Measurements from ENCODE around the gene PSMG2. TPM values are rescaled to one million over a fixed set of nuclear protein-coding genes. Genes with fewer than 3 reads are reported as not detected.
A peak's percentile ranks its signal among the peaks of the same experiment; 100 is the strongest.

Gene PSMG2
- total RNA-seq, 2 donors from 2014 or later: 37.7 to 46.0 TPM

DNA sequence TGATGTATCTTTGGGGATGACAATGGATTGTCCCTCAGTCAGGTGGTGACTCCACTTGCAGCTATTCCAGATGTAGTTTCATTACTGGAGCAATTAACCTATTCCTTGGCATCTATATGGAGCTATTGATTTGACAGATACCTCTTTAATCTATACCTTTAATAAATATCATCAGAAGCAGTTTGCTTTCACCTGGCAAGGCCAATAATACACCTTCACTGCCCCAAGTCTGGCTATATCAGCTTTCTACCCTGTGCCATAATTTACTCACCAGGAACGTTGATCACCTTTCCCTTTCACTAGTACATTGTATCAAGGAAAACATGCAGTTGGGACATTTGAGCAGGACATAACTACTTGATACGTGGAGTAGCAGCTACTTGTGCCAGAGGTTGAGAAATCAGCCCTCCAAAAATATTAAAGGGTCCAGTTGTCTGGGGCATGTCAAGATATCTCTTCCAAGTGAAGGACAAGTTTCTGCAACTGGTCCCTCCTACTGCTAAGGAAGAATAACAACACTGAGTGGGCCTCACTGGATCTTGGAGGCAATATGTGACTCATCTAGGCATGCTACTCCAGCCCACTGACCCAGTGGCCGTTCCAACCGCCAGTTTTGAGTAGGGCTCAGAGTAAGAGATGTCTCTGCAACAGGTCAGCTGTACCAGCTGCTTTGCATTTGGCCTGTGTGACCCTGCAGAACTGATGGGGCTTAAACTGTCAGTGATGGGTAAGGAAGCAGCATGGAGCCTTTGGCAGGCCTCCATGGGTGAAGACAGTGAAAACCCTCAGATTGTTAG, 67.0 kb downstream of the PSMG2 start:
- TF ChIP-seq, protein P1, sequence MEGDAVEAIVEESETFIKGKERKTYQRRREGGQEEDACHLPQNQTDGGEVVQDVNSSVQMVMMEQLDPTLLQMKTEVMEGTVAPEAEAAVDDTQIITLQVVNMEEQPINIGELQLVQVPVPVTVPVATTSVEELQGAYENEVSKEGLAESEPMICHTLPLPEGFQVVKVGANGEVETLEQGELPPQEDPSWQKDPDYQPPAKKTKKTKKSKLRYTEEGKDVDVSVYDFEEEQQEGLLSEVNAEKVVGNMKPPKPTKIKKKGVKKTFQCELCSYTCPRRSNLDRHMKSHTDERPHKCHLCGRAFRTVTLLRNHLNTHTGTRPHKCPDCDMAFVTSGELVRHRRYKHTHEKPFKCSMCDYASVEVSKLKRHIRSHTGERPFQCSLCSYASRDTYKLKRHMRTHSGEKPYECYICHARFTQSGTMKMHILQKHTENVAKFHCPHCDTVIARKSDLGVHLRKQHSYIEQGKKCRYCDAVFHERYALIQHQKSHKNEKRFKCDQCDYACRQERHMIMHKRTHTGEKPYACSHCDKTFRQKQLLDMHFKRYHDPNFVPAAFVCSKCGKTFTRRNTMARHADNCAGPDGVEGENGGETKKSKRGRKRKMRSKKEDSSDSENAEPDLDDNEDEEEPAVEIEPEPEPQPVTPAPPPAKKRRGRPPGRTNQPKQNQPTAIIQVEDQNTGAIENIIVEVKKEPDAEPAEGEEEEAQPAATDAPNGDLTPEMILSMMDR (IDR thresholded peaks at IDR 0.05): no peak
- Histone ChIP-seq H3K4me1 (no peaks in the 10 kb centered on the region), H3K4me3 (no peak overlapping the region), H3K27me3 (no peaks in the 10 kb centered on the region), H3K27ac (no peak overlapping the region), H3K36me3 (no peaks in the 10 kb centered on the region), H3K9me3 (no peaks in the 10 kb centered on the region)
- DNase-seq (ENCODE audit: low spot score): no peak

DNA sequence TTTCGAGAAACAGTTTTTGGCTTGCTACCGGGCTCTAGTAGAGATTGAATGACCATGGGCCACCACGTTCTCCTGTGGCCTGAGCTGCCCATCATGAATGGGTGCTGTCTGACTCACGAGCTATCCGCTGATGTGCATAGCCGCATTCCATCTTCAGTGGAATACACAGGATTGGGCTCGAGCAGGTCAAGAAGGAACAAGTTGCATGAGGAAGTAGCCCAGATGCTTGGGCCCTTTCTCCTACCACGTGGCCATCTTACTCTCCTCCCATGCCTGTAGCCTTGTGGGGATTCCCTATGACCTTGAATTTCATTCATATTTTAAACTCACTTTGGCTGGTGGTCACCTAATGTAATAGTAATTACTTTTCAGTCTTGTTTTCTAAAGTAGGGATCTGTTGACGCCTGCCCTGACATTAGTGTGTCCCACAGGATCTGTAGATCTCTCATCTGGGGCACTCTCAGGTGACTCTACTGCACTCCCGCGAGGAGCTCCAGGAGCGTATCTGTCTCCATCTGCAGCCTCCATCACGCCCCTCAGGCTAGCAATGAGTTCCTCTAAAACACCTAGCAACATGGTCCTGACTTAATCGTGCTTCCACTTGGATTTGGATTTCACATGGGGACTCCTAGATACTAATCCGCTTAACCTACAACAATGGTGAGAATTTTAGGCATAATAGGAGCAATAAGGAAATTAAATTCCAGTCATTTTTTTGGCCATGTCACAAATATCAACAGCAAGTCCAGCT, 67.8 kb downstream of the PSMG2 start:
- TF ChIP-seq, protein P1 (IDR thresholded peaks at IDR 0.05): no peak
- H3K4me3 ChIP-seq: no peak overlapping the region
- H3K36me3 ChIP-seq: no peaks in the 10 kb centered on the region
- no peak for DNase-seq (ENCODE audit: low spot score)
- H3K9me3 ChIP-seq: no peaks in the 10 kb centered on the region
- H3K27me3 ChIP-seq: no peaks in the 10 kb centered on the region
- H3K27ac ChIP-seq: no peak overlapping the region
- no peaks in the 10 kb centered on the region for H3K4me1 ChIP-seq

DNA sequence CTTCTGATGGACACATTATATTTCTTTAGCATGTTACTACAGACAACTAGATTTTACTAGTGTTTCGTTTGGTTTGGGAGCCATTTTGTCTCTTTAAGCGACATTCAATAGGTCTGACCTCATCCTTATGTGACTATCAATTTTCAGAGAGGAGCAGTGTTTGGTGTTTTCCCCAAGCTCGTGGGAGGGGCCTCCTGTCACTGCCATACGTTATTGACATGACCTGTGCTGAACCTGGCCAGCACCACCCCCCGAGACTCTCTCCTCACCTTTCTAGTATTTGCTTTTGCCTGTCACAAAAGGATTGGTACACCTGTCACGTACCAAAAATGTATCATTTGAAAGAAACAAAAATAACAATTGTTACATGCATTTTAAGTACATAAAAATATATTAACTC, 69.3 kb downstream of the PSMG2 start:
- DNase-seq (ENCODE audit: low spot score): peak; percentile 26
- Histone ChIP-seq H3K27ac (no peak overlapping the region), H3K9me3 (no peaks in the 10 kb centered on the region), H3K36me3 (no peaks in the 10 kb centered on the region), H3K27me3 (no peaks in the 10 kb centered on the region), H3K4me1 (no peaks in the 10 kb centered on the region), H3K4me3 (no peak overlapping the region)
- TF ChIP-seq, protein P1 (IDR thresholded peaks at IDR 0.05): no peak

DNA sequence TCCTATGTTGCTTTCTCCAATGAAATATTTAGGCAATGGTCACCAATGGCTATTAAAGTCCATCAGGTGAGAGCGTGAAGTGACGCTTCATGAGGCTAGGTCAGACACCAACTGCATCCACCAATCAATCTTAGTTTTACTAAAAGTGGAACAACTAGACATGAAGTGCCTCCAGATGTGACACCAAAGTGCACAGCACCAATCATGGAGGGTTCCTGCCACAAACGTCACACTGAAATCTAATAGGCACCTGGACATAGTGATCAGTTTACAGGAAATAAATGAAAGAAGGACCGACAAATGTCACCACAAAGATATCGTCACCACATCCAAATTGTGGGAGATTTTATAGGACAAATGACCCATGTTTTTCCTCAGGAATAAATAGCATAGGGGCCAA, 70.5 kb downstream of the PSMG2 start:
- Histone ChIP-seq H3K4me3 (no peak overlapping the region), H3K4me1 (no peaks in the 10 kb centered on the region), H3K36me3 (no peaks in the 10 kb centered on the region), H3K27me3 (no peaks in the 10 kb centered on the region), H3K27ac (no peak overlapping the region), H3K9me3 (no peaks in the 10 kb centered on the region)
- DNase-seq (ENCODE audit: low spot score): no peak
- TF ChIP-seq, protein P1 (IDR thresholded peaks at IDR 0.05): no peak

DNA sequence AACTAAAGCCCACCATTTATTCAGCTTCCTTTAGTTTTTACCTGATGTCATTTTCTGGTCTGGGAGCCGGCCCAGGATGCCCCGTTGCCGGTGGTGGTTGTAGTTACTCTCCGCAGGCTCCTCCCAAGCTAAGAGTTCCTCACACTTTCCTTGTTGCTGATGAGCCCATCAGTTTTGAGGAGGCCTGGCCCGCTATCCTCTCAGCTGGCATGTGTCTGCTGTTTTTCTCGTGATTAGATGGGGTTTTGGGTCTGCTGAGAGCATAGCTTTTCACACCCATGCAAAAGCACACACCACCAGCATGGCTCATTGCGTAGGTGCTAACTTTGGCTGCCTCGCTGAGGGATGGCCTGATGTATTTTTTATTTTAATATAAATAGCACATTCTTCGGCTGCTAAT, 72.1 kb downstream of the PSMG2 start:
- TF ChIP-seq, protein P1 (IDR thresholded peaks at IDR 0.05): no peak
- peak; percentile 21 for DNase-seq (ENCODE audit: low spot score)
- H3K4me3 ChIP-seq: no peak overlapping the region

More for the DNA sequence above, 72.1 kb downstream of the PSMG2 start:
- H3K4me1 ChIP-seq: no peaks in the 10 kb centered on the region
- H3K27ac ChIP-seq: no peak overlapping the region
- H3K36me3 ChIP-seq: no peaks in the 10 kb centered on the region
- no peaks in the 10 kb centered on the region for H3K9me3 ChIP-seq
- no peaks in the 10 kb centered on the region for H3K27me3 ChIP-seq

Other genes starting within 250 kb of the PSMG2 start
- 10 to 100 TPM; 34.7 to 42.9 TPM for gene SPIRE1, start 44.9 kb upstream of the PSMG2 start, total RNA-seq
- gene CEP76, start 319 bp upstream of the PSMG2 start, total RNA-seq: 1 to 10 TPM; 3.1 to 4.4 TPM
- 10 to 100 TPM; 13.2 to 14.3 TPM for gene PTPN2, start 181.2 kb downstream of the PSMG2 start, total RNA-seq
- 10 to 100 TPM in 1 of 2 donors, 1 to 10 TPM in 1; 7.7 to 17.7 TPM for gene SEH1L, start 245.0 kb downstream of the PSMG2 start, total RNA-seq